NCI-H1105 (cell line): ENCODE measurements around the gene PANK4.

Experiments used
- DNase-seq: peaks from one replicate; lab custom pipeline; 2025; lab: John Stamatoyannopoulos, UW

The PANK4 gene

GRCh38 chr1:2528966-2529783, 2.8 kb upstream of the PANK4 start:
- DNase-seq: no peak

DNA sequence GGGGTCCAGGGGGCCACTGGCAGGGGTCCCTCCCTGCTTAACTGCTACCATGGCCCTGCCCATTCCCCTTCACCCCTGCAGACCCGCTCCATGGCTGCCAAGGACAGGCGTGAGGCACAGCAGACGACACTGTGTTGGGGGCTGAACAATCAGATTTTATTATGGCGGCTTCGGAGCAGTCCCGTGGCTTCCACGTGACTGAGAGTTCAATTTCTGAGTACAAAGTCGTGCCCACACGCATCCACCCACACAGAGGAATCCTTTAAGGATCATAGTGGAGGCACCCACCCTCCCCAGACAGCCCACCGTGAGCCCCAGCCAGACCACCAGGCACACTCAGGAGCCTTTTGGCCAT, 2.2 kb upstream of the PANK4 start:
- DNase-seq: no peak

GRCh38 chr1:2528016-2528415, 1.6 kb upstream of the PANK4 start:
- no peak for DNase-seq

GRCh38 chr1:2527556-2527860, 1.1 kb upstream of the PANK4 start:
- DNase-seq: no peak

- DNase-seq: peak; percentile 51
Observed at GRCh38 chr1:2526824-2527555, 594 bp upstream of the PANK4 start.

DNA sequence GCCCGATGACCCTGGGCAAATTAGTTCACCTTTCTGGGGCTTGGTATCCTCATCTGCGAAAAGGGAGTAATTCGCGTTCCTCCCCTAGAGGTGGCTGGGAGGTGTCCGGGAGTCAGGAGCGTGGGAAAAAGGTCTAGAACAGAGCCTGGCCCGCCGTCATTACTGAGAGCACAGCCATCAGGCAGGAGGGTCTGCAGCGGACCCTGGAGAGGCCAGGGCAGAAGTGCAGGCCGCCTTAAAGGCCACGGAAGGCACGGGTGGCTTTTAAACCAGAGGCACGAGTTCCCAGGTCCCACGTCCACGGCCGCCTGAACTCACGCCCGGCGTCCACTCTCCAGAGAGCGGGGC, 850 bp downstream of the PANK4 start:
- no peak for DNase-seq

DNA sequence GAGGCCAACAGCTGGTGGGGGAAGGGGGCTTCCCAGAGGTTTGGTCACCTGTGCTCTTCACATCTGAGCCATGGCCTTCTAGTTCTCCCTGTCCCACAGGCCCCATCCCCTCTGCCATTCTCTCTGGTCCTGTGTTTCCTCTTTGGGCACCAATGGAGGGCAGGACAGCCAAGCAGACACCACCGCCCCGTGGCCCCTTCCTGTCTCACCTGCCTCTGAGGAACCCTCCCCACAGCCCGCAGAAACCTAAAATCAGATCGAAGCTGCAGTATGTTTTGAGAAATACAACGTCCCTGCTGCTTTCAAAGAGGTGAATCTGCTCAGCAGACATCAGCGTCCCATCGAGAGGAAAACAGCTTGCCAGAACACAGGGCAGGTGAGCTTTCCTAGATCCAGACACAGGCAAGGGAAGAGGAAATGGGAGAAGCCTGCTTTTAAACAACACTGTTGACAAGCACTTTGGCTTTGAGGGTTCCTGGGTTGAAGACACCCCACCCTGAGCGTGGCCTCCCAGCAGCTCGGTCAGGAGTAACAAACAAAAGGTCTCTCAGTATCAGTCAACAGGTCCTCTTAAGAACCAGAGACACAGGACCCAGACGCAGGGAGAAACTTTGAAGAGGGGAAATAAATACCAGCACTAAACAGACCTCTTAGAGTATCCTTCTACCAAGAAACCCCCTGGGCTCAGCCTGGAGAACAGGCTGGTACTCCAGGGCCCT, 2.3 kb downstream of the PANK4 start:
- DNase-seq: no peak

DNA sequence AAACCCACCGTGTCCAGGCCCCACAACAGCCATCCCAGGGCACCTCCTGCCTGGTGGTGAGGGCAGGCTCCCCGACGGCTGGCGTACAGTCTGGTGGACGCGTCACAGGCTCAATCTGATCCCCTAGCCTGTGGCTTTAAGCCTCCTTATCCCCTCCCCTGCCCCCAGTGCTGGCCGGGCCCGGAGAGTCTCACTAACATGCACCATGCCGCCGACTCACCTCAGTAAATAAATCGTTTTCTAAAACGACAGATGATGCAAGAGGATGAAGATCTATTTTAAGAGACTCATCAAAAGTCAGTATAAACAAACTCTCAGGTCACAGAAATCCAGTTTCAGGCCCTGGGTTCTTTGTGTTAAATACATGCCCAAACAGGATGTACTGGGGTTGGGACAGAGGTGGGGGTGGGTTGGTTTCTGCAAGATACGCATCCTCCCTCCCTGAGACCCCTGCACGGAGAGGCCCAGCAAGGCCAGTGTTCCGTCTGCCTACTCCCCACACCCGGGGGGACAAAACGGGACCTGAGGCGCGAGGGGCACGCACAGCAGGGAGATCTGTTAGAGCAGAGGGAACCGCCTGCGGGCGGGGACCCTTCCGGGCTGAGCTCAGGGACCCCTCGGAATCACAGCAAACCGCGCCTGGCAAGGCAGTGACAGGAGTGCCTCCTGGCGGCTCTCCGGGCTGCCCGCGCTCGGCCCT, 3.1 kb downstream of the PANK4 start:
- DNase-seq: no peak

DNA sequence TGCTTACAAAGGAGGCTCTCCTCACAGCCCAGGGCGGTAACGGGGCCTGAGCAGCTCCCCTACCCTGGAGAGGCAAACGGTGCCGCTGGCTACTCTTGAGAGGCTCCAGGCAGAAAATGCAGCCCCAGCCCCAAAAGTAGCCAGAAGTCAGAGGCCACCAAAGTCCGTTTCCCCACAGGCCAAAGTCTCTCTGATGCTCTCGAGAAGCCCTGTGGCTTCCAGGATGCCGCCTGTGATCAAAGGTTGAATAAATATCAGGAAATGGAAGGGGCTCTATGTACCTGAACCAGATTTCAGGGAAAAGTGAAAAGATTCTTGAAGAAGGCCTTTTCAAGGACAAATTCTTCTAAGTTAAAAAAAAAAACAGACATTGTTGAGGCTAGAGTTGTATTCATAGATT, 4.2 kb downstream of the PANK4 start:
- DNase-seq: no peak

- no peak for DNase-seq
Observed at GRCh38 chr1:2520806-2521205, 5.6 kb downstream of the PANK4 start.

- DNase-seq: no peak
Observed at GRCh38 chr1:2520206-2520605, 6.2 kb downstream of the PANK4 start.

GRCh38 chr1:2519729-2520128, 6.7 kb downstream of the PANK4 start:
- DNase-seq: no peak

GRCh38 chr1:2519029-2519685, 7.2 kb downstream of the PANK4 start:
- no peak for DNase-seq

DNA sequence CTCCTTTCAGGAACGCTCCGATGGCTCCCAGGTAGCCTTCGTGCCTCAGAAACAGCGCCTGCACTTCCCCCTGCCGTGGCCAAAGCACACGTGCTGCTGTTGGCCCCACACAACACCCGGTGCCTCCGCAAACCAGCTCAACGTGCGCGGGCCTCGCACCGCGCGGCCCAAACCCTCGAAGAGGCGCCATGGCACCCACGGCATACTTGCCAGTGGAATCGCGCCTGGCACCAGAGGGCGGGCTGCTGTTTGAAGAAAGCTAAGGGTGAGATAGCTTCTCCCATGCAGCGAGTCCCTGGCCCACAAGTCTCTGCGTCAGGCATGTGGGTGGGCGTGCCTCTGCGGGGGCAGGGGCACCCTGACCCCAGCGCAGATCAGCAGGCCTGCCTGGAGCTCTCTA, 7.9 kb downstream of the PANK4 start:
- no peak for DNase-seq

GRCh38 chr1:2517966-2518365, 8.4 kb downstream of the PANK4 start:
- DNase-seq: no peak

GRCh38 chr1:2516946-2517345, 9.4 kb downstream of the PANK4 start:
- DNase-seq: no peak

GRCh38 chr1:2516124-2516523, 10.3 kb downstream of the PANK4 start:
- DNase-seq: no peak

DNA sequence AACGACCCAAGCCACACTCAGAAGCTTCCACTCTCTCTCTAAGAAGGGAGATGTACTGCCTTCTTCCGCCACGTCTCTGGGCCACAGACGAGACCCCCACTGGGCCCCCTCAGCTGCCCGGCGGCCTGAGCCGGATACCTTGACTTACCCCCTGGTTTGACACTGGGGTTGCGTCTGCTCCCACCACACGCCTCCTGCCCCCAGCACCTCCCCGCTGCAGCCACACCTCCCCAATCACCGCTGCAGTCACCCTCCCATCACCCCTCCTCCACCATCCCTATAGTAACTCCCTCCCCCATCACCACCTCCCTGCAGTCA, 10.7 kb downstream of the PANK4 start:
- DNase-seq: no peak

DNA sequence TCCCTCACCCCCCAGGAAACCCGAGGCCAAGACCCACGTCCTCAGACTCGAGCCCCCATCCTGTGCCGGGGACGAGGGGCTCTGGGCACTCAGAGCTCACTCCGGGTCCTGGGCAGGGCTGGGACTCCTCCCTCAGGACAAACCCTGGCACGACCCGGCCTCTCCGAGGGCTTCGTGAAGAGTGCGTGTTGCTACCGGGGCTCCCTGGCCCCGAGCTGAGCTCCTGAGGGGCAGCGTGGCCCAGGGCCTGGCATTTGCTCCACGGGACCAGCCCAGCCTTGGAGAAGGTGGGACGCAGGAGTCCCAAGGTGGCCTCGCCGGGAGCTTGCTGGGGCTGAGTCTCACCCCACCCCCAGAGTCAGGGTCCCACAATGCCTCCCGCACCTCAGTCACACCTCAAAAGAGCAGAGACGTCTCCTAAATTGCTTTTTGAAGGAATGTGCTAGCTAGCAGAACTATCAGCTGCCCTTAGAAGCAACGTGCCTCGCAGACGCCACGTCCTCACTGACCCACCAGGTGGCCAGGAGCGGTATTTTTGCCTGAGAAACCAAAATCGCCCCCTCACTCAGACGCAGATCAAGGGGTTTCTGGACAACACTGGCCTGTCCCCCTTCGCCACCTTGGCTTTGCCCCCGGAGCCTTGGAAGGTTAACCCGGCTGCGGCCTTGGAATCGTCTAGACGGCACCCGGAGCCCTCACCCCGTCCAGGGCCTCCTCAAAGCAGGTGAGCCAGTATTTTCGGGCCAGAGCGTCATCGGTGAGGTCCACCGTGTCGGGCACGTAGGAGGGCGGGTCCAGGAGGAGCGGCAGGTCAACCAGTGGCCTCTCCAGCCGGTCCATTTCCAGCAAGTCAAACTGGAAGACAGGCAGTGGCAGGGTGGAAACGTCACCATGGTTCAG, 11.3 kb downstream of the PANK4 start:
- no peak for DNase-seq

- DNase-seq: no peak
Observed at GRCh38 chr1:2513939-2514652, 12.3 kb downstream of the PANK4 start.
